Activated CD8-positive, alpha-beta memory T cell treated with anti-CD3 and anti-CD28 coated beads for 36 hours (primary cell): ENCODE data around the gene CRIM1. TPM values are rescaled to one million over a fixed set of nuclear protein-coding genes. Genes with fewer than 3 reads are reported as not detected.

Source experiments
- CTCF ChIA-PET: fragments of 350-600 bp; sonication (Branson Sonifier 250); formaldehyde crosslinking; loops from one replicate; lab custom pipeline; 2021; ENCODE audit warnings: antibody characterized with exemption; lab: Charles Lee
- POLR2A ChIA-PET: fragments of 350-600 bp; sonication (Branson Sonifier 250); formaldehyde crosslinking; loops from one replicate; lab custom pipeline; 2021; ENCODE audit warnings: antibody characterized with exemption; lab: Charles Lee
- total RNA-seq, 2 experiments: library from RNA; stranded (reverse); gene quantifications; one replicate each; pipeline ENCODE4 v1.2.3, GENCODE V29; 2021

Gene CRIM1
- total RNA-seq, 2 experiments from 2014 or later, result 18.2 to 20.1 TPM

DNA sequence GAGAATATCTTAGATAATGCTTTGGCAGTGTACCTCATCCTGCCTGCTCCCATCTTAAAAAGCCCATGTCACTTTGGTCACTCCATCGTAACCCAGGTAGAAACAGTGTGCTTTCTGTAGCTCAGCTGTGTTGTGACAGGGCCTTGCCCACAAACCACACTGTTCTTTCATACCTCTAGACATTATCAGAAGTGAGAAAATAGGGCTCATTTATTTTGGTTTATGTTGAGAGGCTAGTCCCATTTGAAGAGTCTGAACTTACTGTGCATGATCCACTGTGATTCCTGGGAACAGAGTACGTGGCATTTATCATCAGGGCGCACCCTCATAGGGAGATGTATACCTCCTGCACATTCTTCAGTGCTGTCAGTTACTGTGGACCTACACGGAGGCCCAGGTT is 172.7 kb downstream of the CRIM1 start:
- CTCF ChIA-PET, result no interaction called here
- POLR2A ChIA-PET, result no interaction called here

DNA sequence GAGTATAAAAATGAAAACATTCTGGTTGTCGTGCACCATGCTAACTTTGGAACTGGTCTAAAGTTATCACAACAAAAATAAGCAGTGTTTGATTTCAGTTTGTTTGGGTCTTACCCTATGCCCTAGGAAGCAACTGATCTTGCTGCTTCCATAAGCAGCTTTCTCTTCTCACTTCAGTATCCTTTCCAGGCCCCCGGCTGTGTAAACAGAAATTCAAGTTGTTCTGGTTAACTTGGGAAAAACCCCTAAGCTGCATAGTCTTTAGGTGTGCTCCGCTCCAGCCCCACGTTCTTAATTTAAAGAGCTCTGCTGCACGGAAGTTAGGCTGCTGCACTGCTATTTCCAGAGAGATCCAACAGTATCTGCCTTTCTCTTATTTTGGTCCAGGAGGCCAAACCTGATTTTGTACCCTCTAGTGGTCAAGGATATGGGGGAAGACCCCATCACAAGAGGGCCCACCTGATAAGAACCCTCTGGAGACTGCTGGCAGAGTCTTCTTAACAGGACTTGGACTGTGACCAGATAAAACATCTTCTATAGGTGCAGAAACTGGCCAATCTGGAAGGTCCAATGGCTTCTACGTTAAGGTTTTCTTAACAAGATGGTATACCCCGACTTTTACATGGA is 173.3 kb downstream of the CRIM1 start:
- ChIA-PET POLR2A (no interaction called here), CTCF (no interaction called here)

DNA sequence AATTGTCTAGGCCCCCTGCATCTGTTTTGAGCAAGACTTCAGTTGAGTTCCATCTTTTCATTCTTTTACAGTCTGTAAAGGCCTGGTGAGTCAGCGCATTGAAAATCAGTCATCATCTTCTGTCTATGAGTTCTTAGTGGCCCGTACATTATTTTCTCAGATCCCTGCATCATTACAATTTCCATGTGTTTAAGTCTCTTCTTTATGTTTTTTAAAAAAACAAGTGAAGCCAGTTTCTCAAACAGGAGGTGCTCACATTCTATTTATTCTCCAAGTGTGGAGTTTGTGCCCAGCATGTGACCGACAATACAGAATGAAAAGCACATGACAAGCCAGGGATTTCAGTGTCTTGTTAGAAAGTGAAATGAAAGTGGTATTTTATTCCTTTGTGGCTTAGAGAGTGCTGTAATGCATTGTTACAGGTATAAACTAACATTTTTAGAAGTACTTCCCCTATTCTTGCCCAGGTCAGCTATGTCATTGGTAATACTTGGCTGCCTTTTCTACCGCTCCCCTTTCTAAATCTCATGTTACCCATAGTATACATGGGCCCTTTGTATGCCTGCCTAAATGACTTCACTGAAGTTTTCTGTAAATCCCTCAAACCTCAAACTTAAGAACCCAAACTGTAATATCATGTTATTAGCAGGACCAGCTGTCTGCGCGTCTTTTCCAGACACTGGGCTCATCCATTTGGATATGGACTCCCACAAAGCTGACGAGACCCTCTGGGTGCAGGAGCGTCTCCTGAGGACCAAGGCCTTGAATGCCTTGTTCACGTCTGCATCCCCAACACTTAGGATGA is 174.8 kb downstream of the CRIM1 start:
- ChIA-PET CTCF (no interaction called here), POLR2A (no interaction called here)

DNA sequence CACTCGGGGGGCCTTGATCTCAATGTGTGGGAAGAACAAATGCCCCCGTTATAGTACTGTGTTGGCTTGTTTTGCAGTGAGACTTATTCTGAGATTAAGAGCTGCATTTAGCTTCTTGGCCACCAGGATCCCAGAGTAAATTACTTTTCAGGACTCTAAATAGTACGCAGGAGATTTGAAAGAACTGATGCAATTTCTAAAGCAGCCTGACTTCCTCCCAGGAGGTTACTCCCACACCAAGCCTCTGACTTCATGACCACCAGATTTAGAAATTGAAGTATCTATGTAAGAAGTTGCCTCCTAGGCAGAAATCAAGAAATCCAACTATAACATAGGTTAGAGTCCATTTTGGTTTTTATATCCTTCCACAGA is 175.4 kb downstream of the CRIM1 start:
- ChIA-PET CTCF (interaction anchor here (0.7 kb wide), 1 partner anchor 135 kb away, joined by 3 read pairs; no protein-coding TSS in a partner anchor), POLR2A (no interaction called here)

DNA sequence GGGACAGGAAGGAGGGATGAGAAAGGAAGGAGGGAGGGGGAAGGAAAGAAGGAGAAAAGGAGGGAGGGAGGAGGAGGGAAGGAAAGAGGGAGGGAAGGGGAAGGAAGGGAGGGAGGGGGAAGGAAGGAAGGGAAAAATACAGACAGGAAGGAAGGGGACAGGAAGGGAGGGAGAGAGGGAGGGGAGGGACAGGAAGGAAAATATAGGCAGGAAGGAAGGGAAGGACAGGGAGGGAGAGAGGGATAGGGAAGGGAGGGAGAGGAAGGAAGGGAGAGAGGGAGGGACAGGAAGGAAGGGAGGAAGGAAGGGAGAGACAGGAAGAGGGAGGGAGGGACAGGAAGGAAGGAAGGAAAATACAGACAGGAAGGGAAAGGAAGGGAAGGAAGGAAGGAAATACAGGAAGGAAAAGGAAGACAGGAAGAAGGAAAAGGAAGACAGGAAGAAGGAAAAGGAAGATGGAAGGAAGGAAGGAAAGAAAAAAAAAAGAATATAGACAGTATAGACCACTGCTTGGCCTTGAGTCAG is 178.8 kb downstream of the CRIM1 start:
- ChIA-PET POLR2A (no interaction called here), CTCF (no interaction called here)

DNA sequence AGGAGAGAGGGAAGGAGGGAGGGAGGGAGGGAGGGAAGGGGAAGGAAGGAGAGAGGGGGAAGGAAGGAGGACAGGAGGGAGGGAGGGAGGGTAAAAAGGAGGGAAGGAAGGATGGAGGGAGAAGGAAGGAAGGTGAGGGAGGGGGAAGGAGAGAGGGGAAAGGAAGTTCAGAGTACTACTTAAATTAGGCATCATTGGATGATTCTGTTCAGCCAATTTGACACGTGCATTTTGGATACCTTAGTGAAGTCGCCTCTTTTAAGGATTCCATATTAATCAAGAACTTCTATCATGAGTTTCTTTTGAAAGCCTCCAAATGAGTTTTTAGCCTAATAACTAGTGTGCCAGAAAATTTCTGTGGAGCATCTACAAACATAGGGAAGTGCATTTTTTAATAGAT is 179.5 kb downstream of the CRIM1 start:
- CTCF ChIA-PET, result no interaction called here
- POLR2A ChIA-PET, result no interaction called here

DNA sequence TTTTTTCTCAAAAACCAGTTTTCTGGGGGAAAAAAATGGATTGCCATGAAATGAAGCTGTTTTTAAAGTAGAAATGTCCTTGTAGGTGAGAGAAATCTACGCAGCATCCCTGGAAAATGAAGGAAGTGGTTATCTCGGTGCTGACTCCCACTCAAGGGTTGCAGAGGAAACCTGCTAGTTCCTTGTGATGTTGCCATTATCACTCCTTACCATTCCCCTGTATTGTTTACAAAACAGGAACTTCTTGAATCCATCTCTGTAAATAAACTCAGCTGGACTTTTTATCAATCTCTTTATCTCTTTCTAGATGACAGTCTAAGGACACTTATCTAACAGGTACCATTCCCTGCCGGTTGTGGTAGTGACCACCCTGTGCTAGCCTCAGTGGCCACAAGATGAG is 181.2 kb downstream of the CRIM1 start:
- ChIA-PET CTCF (no interaction called here), POLR2A (no interaction called here)

DNA sequence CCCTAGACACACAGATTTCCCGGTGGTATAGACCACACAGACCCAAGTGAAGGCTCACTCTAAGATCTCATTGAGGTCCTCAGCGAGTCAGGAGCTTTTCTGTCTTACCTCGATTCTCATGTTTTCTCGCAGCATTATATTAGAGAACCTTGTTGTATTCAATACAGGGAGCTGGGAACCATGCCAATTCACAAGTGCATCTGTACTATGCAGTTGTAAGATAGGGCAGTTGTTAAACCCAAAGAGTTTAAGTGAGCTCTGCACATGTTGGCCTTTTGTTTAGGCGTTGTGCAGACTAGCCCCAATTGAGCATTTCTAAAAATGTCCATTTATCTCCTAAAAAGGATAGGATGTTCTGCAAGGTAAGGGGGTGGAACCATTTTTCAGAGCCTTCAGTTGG is 182.8 kb downstream of the CRIM1 start:
- POLR2A ChIA-PET, result no interaction called here
- CTCF ChIA-PET, result no interaction called here

DNA sequence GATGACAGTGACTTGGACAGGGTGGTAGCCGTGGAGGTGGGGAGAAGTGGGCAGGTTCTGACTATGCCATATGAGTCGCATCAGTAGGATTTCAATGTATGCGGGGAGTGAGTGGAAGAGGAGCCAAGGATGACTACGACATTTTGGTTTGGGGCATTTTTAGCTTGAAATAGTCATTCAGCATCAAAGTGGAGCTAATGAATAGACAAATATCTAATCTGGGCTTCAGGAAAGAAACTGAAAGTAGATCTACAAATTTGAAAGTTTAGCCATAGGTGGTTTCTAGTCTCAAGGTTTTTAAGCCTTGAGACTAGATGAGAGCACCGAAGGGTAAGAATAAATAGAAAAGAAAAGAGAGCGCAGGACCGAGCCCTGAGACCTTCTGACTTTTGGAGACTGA is 184.1 kb downstream of the CRIM1 start:
- ChIA-PET CTCF (interaction anchor here (1.1 kb wide), 1 partner anchor 36 kb away, joined by 3 read pairs; no protein-coding TSS in a partner anchor), POLR2A (no interaction called here)

DNA sequence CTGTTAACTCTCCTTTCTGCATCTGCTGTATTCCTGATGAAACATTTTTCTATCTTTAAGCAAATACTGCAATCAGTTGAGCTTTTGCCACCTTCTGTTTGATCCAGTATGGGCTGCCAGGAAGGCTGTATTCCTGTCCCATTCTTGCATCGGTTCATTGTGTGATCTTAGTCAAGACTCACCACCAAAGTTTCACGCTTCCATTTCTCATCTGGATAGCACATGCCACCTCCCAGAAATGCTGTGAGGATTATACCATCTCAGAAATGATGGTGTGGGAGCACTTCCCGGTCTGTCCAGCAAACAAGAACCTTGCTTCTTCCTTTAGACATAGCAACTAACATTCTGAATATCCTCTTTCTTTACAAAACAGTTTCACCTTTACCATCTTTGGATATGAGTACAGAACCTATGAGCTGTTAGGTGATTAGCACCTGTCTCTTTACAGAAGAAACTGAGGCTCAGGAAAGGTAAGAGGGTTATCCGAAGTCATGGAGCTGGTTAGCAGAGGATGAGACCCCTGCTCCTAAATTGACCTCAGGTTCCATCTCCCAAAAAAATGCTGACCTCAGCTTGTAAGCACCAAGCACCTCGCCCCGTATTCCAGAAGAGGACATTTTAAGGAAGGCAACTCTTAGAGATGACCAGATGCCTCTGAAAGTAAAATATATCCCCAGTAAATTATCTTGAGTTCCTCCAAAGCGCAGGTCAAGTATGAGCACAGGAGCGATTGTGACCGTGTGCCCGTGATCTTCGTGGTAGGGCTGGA is 185.6 kb downstream of the CRIM1 start:
- CTCF ChIA-PET, result no interaction called here
- POLR2A ChIA-PET, result no interaction called here

DNA sequence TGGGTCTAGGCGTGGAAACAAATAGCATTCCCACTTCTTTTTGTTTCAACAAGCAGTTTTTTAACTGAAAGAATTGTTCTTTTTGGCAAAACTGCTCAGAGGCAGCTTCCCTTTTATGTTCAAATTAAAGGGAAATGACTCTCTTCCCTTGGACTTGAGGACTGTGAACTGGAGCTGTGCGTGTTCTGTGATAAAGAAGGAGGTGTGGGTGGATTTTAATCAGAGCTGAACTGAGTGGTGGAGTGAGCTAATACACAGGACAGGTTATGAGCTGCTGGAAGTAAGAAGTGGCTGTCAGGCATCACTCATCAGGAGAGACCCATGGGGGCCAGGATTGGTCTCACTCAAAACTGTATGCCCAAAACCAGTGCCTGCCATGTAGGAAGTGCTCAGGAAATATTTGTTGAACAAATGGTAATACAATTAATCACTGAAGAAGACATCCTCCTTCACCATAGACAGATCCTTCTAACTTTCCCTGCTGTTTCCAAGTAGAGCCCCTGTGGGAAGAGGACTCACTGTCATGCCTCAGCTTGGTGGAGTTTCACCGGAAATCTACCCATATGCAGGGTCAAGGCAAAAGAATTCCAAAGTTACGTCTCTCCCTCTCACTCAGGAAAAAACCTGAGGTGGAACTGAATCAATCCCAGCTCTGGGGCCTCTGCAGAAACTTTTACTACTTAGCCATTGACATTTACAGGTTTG is 186.5 kb downstream of the CRIM1 start:
- POLR2A ChIA-PET, result no interaction called here
- CTCF ChIA-PET, result no interaction called here

DNA sequence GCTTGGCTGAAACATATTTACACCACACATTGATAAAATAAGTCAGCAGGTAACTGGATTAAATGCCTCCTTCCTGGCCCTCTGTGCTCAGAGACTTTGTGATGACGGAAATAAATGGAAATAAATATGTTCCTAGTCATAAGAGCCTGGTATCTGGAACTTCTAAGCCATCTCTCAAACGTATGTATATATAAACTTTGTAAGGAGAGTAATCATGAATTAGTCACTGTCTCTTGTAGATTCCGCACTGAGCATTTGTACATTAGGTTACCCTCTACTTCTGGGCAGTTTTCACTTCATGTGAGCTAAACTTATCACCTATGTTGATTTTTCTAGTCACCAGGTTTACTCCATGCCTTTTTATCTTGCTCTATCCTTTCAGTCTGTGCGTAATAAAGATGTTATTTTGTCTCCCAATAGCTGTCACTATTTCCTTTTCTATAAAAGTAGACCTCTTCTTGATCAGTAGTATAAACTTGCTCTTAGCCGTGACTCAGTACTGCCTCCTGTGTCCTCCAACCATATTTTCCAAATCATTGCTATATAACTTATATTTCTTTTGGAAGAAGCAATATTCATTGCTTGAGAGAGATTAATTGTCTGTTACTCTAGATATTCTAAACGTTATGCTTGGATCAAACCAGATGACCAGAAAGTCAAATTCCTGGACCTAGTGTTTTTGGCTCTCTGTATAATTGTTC is 189.2 kb downstream of the CRIM1 start:
- ChIA-PET POLR2A (no interaction called here), CTCF (no interaction called here)

DNA sequence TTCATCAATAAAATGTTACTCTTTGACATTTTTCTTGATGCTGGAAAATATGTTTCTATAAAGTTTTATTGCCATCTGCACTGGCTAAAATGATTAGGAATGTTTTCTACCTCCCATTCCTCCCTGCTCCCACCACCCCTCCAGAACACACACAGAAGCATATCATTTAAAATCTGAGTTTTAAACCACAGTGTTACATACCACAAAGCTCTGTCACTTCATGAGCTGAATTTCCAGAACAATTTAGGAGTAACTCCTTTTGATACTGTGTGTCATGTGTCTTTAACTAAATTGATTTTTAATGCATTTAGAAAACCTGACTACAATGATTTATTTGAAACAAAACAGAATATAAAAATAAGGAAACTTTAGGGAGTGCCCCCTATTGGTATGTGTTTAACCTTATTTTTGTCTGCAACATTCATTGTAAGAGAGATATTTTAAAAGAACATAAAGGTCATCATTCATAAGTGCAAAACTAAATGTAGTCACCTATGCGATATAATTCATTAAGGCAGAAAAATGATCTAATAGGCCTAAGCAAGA is 190.4 kb downstream of the CRIM1 start:
- POLR2A ChIA-PET, result no interaction called here
- CTCF ChIA-PET, result no interaction called here

DNA sequence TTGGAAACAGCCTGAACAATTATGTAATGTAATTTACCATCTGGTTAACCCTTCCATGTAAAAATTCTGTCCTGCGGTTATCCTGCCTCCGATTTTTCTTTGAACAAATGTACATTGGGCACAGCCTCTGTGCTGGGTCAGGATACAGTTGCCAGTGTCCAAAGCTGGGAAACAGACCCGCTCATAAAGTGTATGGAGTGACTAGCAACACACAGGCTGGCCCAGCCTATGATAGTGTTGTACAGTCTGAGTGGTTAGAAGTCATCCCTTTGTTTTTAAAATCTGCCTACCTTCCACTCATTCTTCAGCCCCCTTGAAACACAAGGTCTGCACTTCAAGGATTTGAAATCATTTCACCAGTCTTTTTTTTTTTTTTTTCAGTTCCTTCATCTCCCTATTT is 192.3 kb downstream of the CRIM1 start:
- POLR2A ChIA-PET, result no interaction called here
- CTCF ChIA-PET, result no interaction called here

DNA sequence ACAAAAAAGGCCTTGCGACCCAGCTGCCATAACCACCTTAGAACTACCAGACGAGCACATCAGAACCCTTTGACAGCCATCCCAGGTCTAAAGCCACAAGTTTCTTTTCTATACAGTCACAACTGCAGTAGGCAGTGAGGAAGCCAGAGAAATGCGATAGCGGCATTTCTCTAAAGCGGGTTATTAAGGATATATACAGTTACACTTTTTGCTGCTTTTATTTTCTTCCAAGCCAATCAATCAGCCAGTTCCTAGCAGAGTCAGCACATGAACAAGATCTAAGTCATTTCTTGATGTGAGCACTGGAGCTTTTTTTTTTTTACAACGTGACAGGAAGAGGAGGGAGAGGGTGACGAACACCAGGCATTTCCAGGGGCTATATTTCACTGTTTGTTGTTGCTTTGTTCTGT is 193.6 kb downstream of the CRIM1 start:
- POLR2A ChIA-PET, result no interaction called here
- CTCF ChIA-PET, result no interaction called here

DNA sequence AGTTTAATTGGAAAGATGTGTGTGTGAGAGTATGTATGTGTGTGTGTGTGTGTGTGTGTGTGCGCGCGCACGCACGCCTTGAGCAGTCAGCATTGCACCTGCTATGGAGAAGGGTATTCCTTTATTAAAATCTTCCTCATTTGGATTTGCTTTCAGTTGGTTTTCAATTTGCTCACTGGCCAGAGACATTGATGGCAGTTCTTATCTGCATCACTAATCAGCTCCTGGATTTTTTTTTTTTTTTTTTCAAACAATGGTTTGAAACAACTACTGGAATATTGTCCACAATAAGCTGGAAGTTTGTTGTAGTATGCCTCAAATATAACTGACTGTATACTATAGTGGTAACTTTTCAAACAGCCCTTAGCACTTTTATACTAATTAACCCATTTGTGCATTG is 194.4 kb downstream of the CRIM1 start:
- ChIA-PET CTCF (no interaction called here), POLR2A (no interaction called here)

DNA sequence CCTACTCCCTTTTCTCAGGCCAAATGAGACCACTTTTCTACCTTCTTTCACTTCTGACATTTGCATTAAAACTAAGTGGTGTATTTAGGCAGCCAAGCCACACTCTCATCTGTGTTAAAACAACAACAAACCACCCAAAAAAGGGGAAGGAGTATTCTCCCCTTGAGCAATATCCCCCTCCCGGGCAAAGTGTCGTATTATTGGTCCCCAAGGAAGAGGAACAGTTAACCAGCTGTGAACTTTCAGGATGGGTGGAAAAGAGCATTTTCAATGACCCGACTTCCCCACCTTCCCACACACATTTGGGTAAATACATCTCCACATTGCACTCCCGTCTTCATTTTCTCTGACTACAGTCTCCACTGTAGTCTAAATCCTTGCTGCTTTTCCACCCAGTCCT is 198.1 kb downstream of the CRIM1 start:
- CTCF ChIA-PET, result no interaction called here
- POLR2A ChIA-PET, result no interaction called here

DNA sequence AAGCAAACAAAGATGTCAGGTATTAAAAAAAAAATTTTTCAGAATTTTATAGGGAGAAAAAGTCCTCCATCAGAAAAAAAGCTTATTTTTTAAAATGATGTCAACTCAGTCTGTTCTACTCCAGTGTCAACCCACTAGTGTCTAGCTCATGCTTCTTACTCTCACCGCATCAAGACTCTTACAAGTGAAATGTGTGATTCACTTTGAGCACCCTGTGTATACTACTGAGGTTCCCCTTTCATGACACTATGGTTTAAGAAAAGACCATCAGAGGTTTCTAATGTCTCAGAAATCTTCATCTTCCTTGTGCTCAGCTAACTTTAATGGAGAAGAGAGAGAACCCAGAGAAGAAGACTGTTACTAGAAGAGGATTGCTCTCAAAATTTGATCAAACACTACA is 199.0 kb downstream of the CRIM1 start:
- POLR2A ChIA-PET, result no interaction called here
- CTCF ChIA-PET, result no interaction called here

DNA sequence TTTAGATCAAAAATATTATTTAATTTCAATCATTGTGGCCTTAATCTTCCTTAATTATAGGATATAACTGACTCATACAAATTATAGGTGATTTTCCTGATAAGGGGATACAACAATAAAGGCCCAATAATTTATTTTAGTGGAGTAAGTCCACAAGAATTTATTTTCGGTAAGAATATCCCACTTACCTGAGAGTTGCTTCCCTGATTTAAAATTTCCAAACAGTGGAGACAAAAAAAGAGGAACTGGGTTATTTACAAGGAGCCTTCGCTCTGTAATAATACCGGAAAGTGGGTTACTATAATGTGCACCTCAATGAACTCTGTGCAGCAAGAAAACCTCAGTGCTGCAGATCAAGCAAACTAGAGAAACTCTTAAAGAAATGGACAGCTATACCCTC is 200.2 kb downstream of the CRIM1 start:
- CTCF ChIA-PET, result no interaction called here
- POLR2A ChIA-PET, result no interaction called here
